Kidney epithelial cell (primary cell): Measurements from ENCODE around the gene R3HDM4. TPM values are rescaled to one million over a fixed set of nuclear protein-coding genes. Genes with fewer than 3 reads are reported as not detected.
A peak's percentile ranks its signal among the peaks of the same experiment; 100 is the strongest.

Experiments used
- DNase-seq: peaks from one replicate; pipeline ENCODE4 v3.0.0-alpha.2; 2010; ENCODE audit warnings: low read depth
- H3K27me3 ChIP-seq: 2 replicates; pipeline ENCODE4 v1.6.0; 2011; ENCODE audit warnings: low read length; ENCODE audit not compliant: control insufficient read depth, insufficient read depth
- H3K36me3 ChIP-seq: 2 replicates; pipeline ENCODE4 v1.5.1; 2011; ENCODE audit warnings: low read length; ENCODE audit not compliant: control insufficient read depth, insufficient read depth
- H3K4me3 ChIP-seq: 2 replicates; pipeline ENCODE4 v1.5.1; 2011; ENCODE audit warnings: low read depth, mild to moderate bottlenecking, control low read depth, low read length
- total RNA-seq: library from RNA; depleted of rRNA; stranded (reverse); fragments of >200 nt; gene quantifications from 2 replicates; pipeline ENCODE4 v1.2.3, GENCODE V29; 2015
- TF ChIP-seq, protein P1 (sequence below): IDR thresholded peaks from 2 replicates; pipeline ENCODE4 v1.5.1; 2011; ENCODE audit warnings: mild to moderate bottlenecking, moderate library complexity, low read length, control low read depth, inconsistent platforms; ENCODE audit not compliant: insufficient read depth, poor library complexity, severe bottlenecking

Gene R3HDM4
- total RNA-seq, 1 donor from 2014 or later = 61.5 TPM

DNA sequence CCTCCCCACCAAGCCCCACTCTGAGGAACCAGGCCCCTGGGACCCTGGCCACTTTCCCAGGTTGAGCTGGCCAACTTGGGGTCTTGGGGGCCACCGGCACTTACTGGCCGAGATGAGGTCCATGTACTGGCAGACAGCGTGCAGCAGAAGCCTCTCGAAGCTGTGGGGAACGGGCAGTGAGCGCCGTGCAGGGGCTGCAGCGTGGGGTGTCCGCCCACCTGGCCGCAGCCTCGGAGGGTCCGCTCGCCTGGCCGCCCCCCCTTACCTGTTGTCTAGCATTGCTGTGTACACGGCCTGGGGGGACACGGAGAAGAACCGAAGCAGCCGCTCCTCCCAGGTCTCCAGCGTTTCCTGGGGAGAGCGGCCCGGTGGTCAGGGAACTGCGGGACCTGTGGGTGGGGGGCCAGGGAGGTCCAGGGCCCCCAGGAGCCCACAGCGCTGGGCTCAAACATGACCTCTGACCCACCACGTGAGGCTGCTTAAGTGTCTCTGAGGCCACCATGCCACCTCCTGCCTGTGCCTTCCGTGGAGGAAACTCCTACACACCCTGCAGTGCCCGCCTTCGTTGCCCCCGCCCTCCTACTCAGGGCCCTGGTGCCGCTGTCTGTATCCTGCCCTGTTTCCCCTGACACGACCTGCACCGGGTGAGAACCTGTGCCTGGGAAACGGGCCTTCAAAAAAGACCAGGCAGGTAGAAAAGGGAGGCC lies 13.5 kb downstream of the R3HDM4 start:
- Histone ChIP-seq H3K27me3 (no peaks in the 10 kb centered on the region), H3K36me3 (peaks cover 5% of the 10 kb centered on the region), H3K4me3 (no peak overlapping the region)
- no peak for DNase-seq
- TF ChIP-seq, protein P1, sequence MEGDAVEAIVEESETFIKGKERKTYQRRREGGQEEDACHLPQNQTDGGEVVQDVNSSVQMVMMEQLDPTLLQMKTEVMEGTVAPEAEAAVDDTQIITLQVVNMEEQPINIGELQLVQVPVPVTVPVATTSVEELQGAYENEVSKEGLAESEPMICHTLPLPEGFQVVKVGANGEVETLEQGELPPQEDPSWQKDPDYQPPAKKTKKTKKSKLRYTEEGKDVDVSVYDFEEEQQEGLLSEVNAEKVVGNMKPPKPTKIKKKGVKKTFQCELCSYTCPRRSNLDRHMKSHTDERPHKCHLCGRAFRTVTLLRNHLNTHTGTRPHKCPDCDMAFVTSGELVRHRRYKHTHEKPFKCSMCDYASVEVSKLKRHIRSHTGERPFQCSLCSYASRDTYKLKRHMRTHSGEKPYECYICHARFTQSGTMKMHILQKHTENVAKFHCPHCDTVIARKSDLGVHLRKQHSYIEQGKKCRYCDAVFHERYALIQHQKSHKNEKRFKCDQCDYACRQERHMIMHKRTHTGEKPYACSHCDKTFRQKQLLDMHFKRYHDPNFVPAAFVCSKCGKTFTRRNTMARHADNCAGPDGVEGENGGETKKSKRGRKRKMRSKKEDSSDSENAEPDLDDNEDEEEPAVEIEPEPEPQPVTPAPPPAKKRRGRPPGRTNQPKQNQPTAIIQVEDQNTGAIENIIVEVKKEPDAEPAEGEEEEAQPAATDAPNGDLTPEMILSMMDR = no peak

DNA sequence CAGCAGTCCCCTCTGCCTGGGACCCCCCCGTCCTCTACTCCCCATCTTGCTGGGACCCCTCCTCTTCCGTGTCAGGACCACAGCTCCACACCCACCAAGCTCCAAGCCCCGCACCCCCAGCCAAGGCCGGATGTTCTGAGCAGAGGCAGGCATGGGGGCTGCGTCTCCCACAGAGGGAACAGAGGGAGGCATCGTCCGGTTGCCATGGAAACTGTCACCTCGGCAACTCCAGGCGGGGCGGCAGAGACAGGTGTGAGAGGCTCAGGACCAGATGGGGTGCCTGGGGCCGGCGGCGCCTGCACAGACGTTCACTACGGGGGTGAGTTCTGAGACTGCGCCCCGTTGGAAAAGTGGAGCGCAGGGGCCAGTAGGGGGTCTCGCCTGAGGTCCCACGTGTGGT lies 14.4 kb downstream of the R3HDM4 start:
- H3K36me3 ChIP-seq = peaks cover 5% of the 10 kb centered on the region

DNA sequence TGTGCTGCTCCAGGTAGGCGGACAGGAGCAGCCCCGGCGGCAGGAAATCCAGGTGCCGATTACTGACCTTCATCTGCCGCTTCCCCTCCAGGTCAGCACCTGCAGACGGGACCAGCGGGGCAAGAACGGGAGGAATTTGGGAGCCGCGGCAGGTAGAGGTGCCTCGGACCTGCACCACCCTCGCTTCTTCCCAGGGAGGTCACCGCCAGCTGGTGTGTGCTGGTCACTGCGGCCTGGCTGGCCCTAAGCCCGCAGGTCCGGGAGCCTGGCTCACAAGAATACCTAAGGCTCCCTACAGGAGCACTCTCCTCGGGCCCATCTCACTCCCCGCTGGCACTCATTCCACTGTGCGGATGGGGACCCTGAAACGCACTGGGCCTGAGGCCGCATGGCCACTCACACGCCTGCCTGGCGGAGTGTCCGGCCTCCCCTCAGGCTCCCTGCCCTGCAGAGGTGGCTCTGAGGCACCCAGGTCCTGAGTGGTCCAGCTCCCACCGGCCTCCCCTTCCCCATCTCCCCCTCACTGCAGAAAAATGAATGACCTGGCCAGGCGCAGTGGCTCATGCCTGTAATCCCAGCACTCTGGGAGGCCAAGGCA lies 15.5 kb downstream of the R3HDM4 start:
- TF ChIP-seq, protein P1 = peak; percentile 22
- Histone ChIP-seq H3K27me3 (no peaks in the 10 kb centered on the region), H3K36me3 (peaks cover 5% of the 10 kb centered on the region), H3K4me3 (no peak overlapping the region)
- no peak for DNase-seq

More for the DNA sequence above, 14.4 kb downstream of the R3HDM4 start:
- no peaks in the 10 kb centered on the region for H3K27me3 ChIP-seq
- no peak overlapping the region for H3K4me3 ChIP-seq
- TF ChIP-seq, protein P1 = no peak
- DNase-seq = no peak

DNA sequence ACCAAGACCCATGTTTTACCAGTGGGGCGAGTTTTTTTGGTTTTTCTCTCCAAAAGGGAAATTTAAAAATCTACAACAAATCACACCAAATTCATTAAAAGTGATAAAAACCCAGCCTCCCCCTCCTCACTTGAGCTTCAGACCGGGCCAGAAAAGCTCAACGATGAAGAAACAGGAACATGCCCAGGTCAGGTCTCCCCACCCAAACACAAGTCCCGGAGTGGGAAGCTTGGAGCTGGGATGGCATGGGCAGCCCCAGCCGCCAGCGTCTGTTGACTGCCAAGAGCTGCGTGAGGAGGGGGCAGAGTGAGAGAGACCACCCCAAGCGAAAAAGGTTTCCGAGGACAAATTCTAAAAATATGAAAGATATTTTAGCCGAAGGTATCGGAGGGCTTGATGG lies 16.0 kb downstream of the R3HDM4 start:
- H3K27me3 ChIP-seq = no peaks in the 10 kb centered on the region
- H3K4me3 ChIP-seq = no peak overlapping the region
- TF ChIP-seq, protein P1 = no peak
- peaks cover 5% of the 10 kb centered on the region for H3K36me3 ChIP-seq
- no peak for DNase-seq

DNA sequence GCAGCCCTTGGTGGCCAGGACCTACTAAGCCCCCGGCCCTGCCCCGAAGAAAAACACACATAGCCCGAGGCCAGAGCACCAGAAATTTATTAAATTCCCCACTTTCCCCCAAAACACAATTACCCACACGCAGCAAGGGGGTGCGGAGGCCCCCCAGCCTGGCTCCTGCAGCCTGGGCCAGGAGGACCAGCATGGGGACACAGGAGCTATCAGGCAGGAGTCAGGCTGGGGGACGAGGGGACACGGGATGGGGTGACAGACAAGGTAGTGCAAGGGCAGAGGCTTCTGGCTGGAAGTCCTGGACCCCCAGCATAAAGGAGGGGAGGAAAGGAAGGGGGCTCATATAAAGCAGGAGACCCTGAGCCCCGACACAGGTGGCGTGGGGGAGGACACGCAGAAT lies 16.6 kb downstream of the R3HDM4 start:
- H3K4me3 ChIP-seq = no peak overlapping the region
- peaks cover 4% of the 10 kb centered on the region for H3K36me3 ChIP-seq
- H3K27me3 ChIP-seq = no peaks in the 10 kb centered on the region
- TF ChIP-seq, protein P1 = no peak
- DNase-seq = no peak
